Umbilical cord (tissue), 2 donors: ENCODE measurements around the gene APBA2. TPM values are rescaled to one million over a fixed set of nuclear protein-coding genes. Genes with fewer than 3 reads are reported as not detected.
A peak's percentile ranks its signal among the peaks of the same experiment; 100 is the strongest.
"Not testable (repeated sequence)": the region's sequence is repeated elsewhere in the genome, so short reads cannot be mapped to it uniquely, and the experiment has no call there.

ENCODE experiments used
- DNase-seq: peaks from one replicate; pipeline ENCODE4 v3.0.0-alpha.2; 2015; ENCODE audit warnings: low spot score
- total RNA-seq: library from RNA; depleted of rRNA; stranded (reverse); fragments of >200 nt; gene quantifications from one replicate; pipeline ENCODE4 v1.2.3, GENCODE V29; 2014; ENCODE audit warnings: low replicate concordance; ENCODE audit not compliant: insufficient read depth

The APBA2 gene
- total RNA-seq, 1 donor from 2014 or later = 5.8 TPM

- no peak for DNase-seq
Measured at GRCh38 chr15:29034593-29035335, 149.0 kb downstream of the APBA2 start.

GRCh38 chr15:29035336-29036285, 149.8 kb downstream of the APBA2 start:
- DNase-seq = no peak

- no peak for DNase-seq
Measured at GRCh38 chr15:29037997-29038705, 152.4 kb downstream of the APBA2 start.

GRCh38 chr15:29039466-29040369, 153.9 kb downstream of the APBA2 start:
- DNase-seq = peak; percentile 25

GRCh38 chr15:29040370-29040751, 154.6 kb downstream of the APBA2 start:
- DNase-seq = peak; percentile 95

- DNase-seq = peak; percentile 37
Measured at GRCh38 chr15:29043736-29044502, 158.1 kb downstream of the APBA2 start.

GRCh38 chr15:29044503-29044901, 158.7 kb downstream of the APBA2 start:
- no peak for DNase-seq

GRCh38 chr15:29045161-29045560, 159.4 kb downstream of the APBA2 start:
- not testable (repeated sequence) for DNase-seq

GRCh38 chr15:29045717-29046116, 159.9 kb downstream of the APBA2 start:
- DNase-seq = no peak

- DNase-seq = no peak
Measured at GRCh38 chr15:29046281-29046810, 160.6 kb downstream of the APBA2 start.

- DNase-seq = no peak
Measured at GRCh38 chr15:29046977-29047376, 161.2 kb downstream of the APBA2 start.

GRCh38 chr15:29048011-29048410, 162.2 kb downstream of the APBA2 start:
- no peak for DNase-seq

- peak; percentile 25 for DNase-seq
Measured at GRCh38 chr15:29050870-29051269, 165.1 kb downstream of the APBA2 start.

GRCh38 chr15:29051422-29051821, 165.6 kb downstream of the APBA2 start:
- DNase-seq = no peak

GRCh38 chr15:29053006-29053405, 167.2 kb downstream of the APBA2 start:
- DNase-seq = no peak

GRCh38 chr15:29053661-29054131, 167.9 kb downstream of the APBA2 start:
- no peak for DNase-seq

- no peak for DNase-seq
Measured at GRCh38 chr15:29054171-29055045, 168.6 kb downstream of the APBA2 start.

GRCh38 chr15:29055876-29056275, 170.1 kb downstream of the APBA2 start:
- DNase-seq = no peak
